ENCODE results near the gene RAB36. TPM values are rescaled to one million over a fixed set of nuclear protein-coding genes. Genes with fewer than 3 reads are reported as not detected.

RAB36 gene
- polyA plus RNA-seq, 2 of the 4 experiments (the other 2 are of a cell fraction): 2.5 to 4.0 TPM

GRCh38 chr22:23149743-23150238 is 4.5 kb downstream of the RAB36 start:
- CTCF ChIA-PET: interaction anchor here (2.0 kb wide), 1 partner anchor 132 kb away, joined by 7 read pairs; no protein-coding TSS in a partner anchor
- H3K9me3 ChIP-seq: no peaks in the 10 kb centered on the region
- no peak for DNase-seq (ENCODE audit: low read depth in 1 of 2, low spot score in 1 of 2)
- no peak for TF ChIP-seq FOXS1 (CRISPR knock-in tag; IDR thresholded peaks at IDR 0.05)
- TF ChIP-seq POLR2A (IDR thresholded peaks at IDR 0.05; ENCODE audit: low read length): no peak
- no peak for TF ChIP-seq CHD2 (IDR thresholded peaks at IDR 0.05; ENCODE audit: low read length, partially characterized antibody)
- TF ChIP-seq BCL3 (IDR thresholded peaks at IDR 0.05): no peak
- TF ChIP-seq ZC3H11A (IDR thresholded peaks at IDR 0.05): no peak
- TF ChIP-seq, protein P1, sequence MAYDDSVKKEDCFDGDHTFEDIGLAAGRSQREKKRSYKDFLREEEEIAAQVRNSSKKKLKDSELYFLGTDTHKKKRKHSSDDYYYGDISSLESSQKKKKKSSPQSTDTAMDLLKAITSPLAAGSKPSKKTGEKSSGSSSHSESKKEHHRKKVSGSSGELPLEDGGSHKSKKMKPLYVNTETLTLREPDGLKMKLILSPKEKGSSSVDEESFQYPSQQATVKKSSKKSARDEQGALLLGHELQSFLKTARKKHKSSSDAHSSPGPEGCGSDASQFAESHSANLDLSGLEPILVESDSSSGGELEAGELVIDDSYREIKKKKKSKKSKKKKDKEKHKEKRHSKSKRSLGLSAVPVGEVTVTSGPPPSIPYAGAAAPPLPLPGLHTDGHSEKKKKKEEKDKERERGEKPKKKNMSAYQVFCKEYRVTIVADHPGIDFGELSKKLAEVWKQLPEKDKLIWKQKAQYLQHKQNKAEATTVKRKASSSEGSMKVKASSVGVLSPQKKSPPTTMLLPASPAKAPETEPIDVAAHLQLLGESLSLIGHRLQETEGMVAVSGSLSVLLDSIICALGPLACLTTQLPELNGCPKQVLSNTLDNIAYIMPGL (CRISPR knock-in tag; IDR thresholded peaks at IDR 0.05; ENCODE audit: borderline replicate concordance): no peak
- no peak for TF ChIP-seq EHMT2 (IDR thresholded peaks at IDR 0.05; ENCODE audit: low read depth)
- no peak for TF ChIP-seq HOXB13 (CRISPR knock-in tag; IDR thresholded peaks at IDR 0.05; ENCODE audit: low read depth)
- TF ChIP-seq RCOR1 (IDR thresholded peaks at IDR 0.05; ENCODE audit: low read depth, low read length): no peak
- TF ChIP-seq MAZ (IDR thresholded peaks at IDR 0.05; ENCODE audit: borderline replicate concordance, low read depth, low read length): no peak
- H3K4me2 ChIP-seq: no peak overlapping the region
- POLR2A ChIA-PET: interaction anchor here (0.6 kb wide), 1 partner anchor 132 kb away, joined by 3 read pairs; no protein-coding TSS in a partner anchor
- H3K27ac ChIP-seq: no peak overlapping the region
- ATAC-seq: no peak
- FAIRE-seq: no peak
- 91% methylated on average over 12 of the region's 15 CpGs for WGBS (ENCODE audit: missing lambda C conversion rate)
- peaks cover 7% of the 10 kb centered on the region; the same call in 1 of the 3 replicates for H3K4me1 ChIP-seq
- no peak overlapping the region for H3K4me3 ChIP-seq

DNA sequence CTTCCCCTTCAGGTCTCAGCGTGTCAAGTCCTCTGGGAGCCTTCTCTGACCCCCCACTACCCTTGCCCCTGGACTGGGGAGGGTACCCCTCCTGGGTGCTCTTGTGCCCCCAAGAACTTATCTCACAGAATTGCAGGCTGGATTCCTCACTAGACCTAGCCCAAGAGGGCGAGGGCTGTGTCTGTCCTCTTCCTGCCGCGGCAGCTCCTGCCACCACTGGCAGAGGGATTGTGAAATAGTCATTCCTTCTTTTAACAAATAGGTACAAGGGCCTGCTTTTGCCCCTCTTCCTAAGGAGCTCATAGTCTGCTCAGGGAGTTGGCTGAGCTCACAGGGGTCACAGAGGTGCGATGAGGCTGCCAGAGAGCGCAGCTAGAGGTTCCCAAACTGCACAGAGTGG is 5.5 kb downstream of the RAB36 start:
- H3K4me1 ChIP-seq: peaks cover 7% of the 10 kb centered on the region; the same call in 1 of the 3 replicates
- H3K4me2 ChIP-seq: no peak overlapping the region
- no peak overlapping the region for H3K4me3 ChIP-seq
- no peak for TF ChIP-seq NPAS2 (CRISPR knock-in tag; IDR thresholded peaks at IDR 0.05; ENCODE audit: borderline replicate concordance)
- no peak for TF ChIP-seq ZNF302 (CRISPR knock-in tag; IDR thresholded peaks at IDR 0.05)
- no peak for TF ChIP-seq JUN (IDR thresholded peaks at IDR 0.05)
- TF ChIP-seq, protein P2, sequence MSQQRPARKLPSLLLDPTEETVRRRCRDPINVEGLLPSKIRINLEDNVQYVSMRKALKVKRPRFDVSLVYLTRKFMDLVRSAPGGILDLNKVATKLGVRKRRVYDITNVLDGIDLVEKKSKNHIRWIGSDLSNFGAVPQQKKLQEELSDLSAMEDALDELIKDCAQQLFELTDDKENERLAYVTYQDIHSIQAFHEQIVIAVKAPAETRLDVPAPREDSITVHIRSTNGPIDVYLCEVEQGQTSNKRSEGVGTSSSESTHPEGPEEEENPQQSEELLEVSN (IDR thresholded peaks at IDR 0.05; ENCODE audit: borderline replicate concordance, low read depth): no peak
- TF ChIP-seq, protein P3, sequence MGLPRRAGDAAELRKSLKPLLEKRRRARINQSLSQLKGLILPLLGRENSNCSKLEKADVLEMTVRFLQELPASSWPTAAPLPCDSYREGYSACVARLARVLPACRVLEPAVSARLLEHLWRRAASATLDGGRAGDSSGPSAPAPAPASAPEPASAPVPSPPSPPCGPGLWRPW (IDR thresholded peaks at IDR 0.05): no peak
- CTCF ChIA-PET: interaction anchor here (0.8 kb wide), 1 partner anchor 23 kb away, joined by 4 read pairs; no protein-coding TSS in a partner anchor
- FAIRE-seq: no peak
- no peak for ATAC-seq
- POLR2A ChIA-PET: interaction anchor here (0.6 kb wide), 1 partner anchor 132 kb away, joined by 3 read pairs; no protein-coding TSS in a partner anchor
- no peaks in the 10 kb centered on the region for H3K9me3 ChIP-seq
- WGBS (ENCODE audit: missing lambda C conversion rate): 95% methylated on average over 4 of the region's 6 CpGs
- H3K27ac ChIP-seq: no peak overlapping the region
- DNase-seq (ENCODE audit: low read depth in 1 of 2, low spot score in 1 of 2): no peak

GRCh38 chr22:23151827-23152226 is 6.5 kb downstream of the RAB36 start:
- Histone ChIP-seq H3K4me3 (no peak overlapping the region), H3K4me2 (no peak overlapping the region), H3K27ac (no peak overlapping the region), H3K9me3 (no peaks in the 10 kb centered on the region), H3K4me1 (no peaks in the 10 kb centered on the region)
- no peak for FAIRE-seq
- 81% methylated on average over 12 of the region's 16 CpGs for WGBS (ENCODE audit: missing lambda C conversion rate)
- TF ChIP-seq NPAS2 (CRISPR knock-in tag; IDR thresholded peaks at IDR 0.05; ENCODE audit: borderline replicate concordance) (no peak), GATA3 (IDR thresholded peaks at IDR 0.05; ENCODE audit: borderline replicate concordance) (no peak), EHF (CRISPR knock-in tag; IDR thresholded peaks at IDR 0.05) (no peak), FOXS1 (CRISPR knock-in tag; IDR thresholded peaks at IDR 0.05) (no peak), BHLHE40 (IDR thresholded peaks at IDR 0.05; ENCODE audit: low read depth, low read length) (no peak), HOXB13 (CRISPR knock-in tag; IDR thresholded peaks at IDR 0.05; ENCODE audit: low read depth) (no peak)
- TF ChIP-seq, protein P2 (IDR thresholded peaks at IDR 0.05; ENCODE audit: borderline replicate concordance, low read depth): no peak
- ChIA-PET POLR2A (no interaction called here), CTCF (no interaction called here)
- ATAC-seq: no peak
- DNase-seq (ENCODE audit: low read depth in 1 of 2, low spot score in 1 of 2): no peak
